ENCODE measurements around the gene ACACA.

ACACA gene

GRCh38 chr17:37068266-37068665, 338.4 kb downstream of the ACACA start:
- POLR2A ChIA-PET, result interaction anchor here (0.6 to 1.0 kb wide), 3 partner anchors 9 to 536 kb away, joined by 3 to 4 read pairs (median 3); no protein-coding TSS in a partner anchor
- TF ChIP-seq ZBTB10 (tag by site-specific recombination; IDR thresholded peaks at IDR 0.05) (no peak), ZNF174 (tag by site-specific recombination; IDR thresholded peaks at IDR 0.05) (no peak), ZNF138 (tag by site-specific recombination; IDR thresholded peaks at IDR 0.05; ENCODE audit: borderline replicate concordance) (no peak), ZBTB1 (tag by site-specific recombination; IDR thresholded peaks at IDR 0.05) (no peak), ATF2 (tag by site-specific recombination; IDR thresholded peaks at IDR 0.05; ENCODE audit: low read depth) (no peak), TCF7L2 (IDR thresholded peaks at IDR 0.05; ENCODE audit: borderline replicate concordance, low read depth, low read length) (no peak), GLI4 (tag by site-specific recombination; IDR thresholded peaks at IDR 0.05) (no peak), ZNF19 (tag by site-specific recombination; IDR thresholded peaks at IDR 0.05; ENCODE audit: low read depth) (no peak), INSM2 (tag by site-specific recombination; IDR thresholded peaks at IDR 0.05) (no peak)
- no peaks in the 10 kb centered on the region for H3K9me3 ChIP-seq (ENCODE audit: control insufficient read depth, insufficient read depth, low read depth, low read length)
- H3K36me3 ChIP-seq (ENCODE audit: control insufficient read depth in 2 of 2, insufficient read depth in 1 of 2, low read length in 2 of 2), result no peaks in the 10 kb centered on the region
- CTCF ChIA-PET, result interaction anchor here (0.6 to 3.0 kb wide), 6 partner anchors 13 to 443 kb away, joined by 3 to 15 read pairs (median 5); no protein-coding TSS in a partner anchor
- no peak overlapping the region for H3K27ac ChIP-seq (ENCODE audit: extremely low read depth, low read depth, low read length)
- no peak overlapping the region for H3K4me3 ChIP-seq (ENCODE audit: low read depth, low read length)
- peaks cover 5% of the 10 kb centered on the region; the same call in 1 of the 2 replicates for H3K4me1 ChIP-seq (ENCODE audit: control insufficient read depth, insufficient read depth, low read length)

- Histone ChIP-seq H3K4me3 (ENCODE audit: low read depth, low read length) (no peak overlapping the region), H3K36me3 (ENCODE audit: control insufficient read depth in 2 of 2, insufficient read depth in 1 of 2, low read length in 2 of 2) (no peaks in the 10 kb centered on the region), H3K27ac (ENCODE audit: extremely low read depth, low read depth, low read length) (no peak overlapping the region), H3K4me1 (ENCODE audit: control insufficient read depth, insufficient read depth, low read length) (peaks cover 5% of the 10 kb centered on the region; the same call in 1 of the 2 replicates), H3K9me3 (ENCODE audit: control insufficient read depth, insufficient read depth, low read depth, low read length) (no peaks in the 10 kb centered on the region)
- POLR2A ChIA-PET, result interaction anchor here (0.7 to 1.0 kb wide), 2 partner anchors 8 to 466 kb away, joined by 3 to 4 read pairs; partner anchors contain the start of gene MRM1
- CTCF ChIA-PET, result interaction anchor here (0.8 to 3.0 kb wide), 5 partner anchors 14 to 464 kb away, joined by 3 to 15 read pairs (median 6); no protein-coding TSS in a partner anchor
- TF ChIP-seq ZNF639 (tag by site-specific recombination; IDR thresholded peaks at IDR 0.05), result 0 out of 2 replicates have a peak, but pooled peaks have one; percentile 38
- TF ChIP-seq ZNF24 (tag by site-specific recombination; IDR thresholded peaks at IDR 0.05), result no peak
- TF ChIP-seq SCRT2 (tag by site-specific recombination; IDR thresholded peaks at IDR 0.05), result peak; percentile 72
- 0 out of 2 replicates have a peak, but pooled peaks have one; percentile 44 for TF ChIP-seq PATZ1 (tag by site-specific recombination; IDR thresholded peaks at IDR 0.05)
- peak; percentile 27; the same call in 1 of the 2 replicates for TF ChIP-seq PRDM10 (tag by site-specific recombination; IDR thresholded peaks at IDR 0.05)
- no peak for TF ChIP-seq YY2 (tag by site-specific recombination; IDR thresholded peaks at IDR 0.05)
- no peak for TF ChIP-seq PRDM1 (tag by site-specific recombination; IDR thresholded peaks at IDR 0.05)
- TF ChIP-seq ZNF184 (tag by site-specific recombination; IDR thresholded peaks at IDR 0.05), result no peak
- peak; percentile 51; the same call in 1 of the 2 replicates for TF ChIP-seq GFI1B (tag by site-specific recombination; IDR thresholded peaks at IDR 0.05)
- peak; percentile 85 for TF ChIP-seq ATF2 (tag by site-specific recombination; IDR thresholded peaks at IDR 0.05; ENCODE audit: low read depth)
These were observed 339.0 kb downstream of the ACACA start for GRCh38 chr17:37067555-37068111.

All from HEK293 (cell line).